Prostate gland (tissue), 2 donors: ENCODE data around the gene EDEM3. TPM values are rescaled to one million over a fixed set of nuclear protein-coding genes. Genes with fewer than 3 reads are reported as not detected.
"Not testable (repeated sequence)": the region's sequence is repeated elsewhere in the genome, so short reads cannot be mapped to it uniquely, and the experiment has no call there.

Source experiments
- DNase-seq: peaks from one replicate; pipeline ENCODE4 v3.0.0-alpha.2; 2019; ENCODE audit warnings: low spot score
- H3K27ac ChIP-seq, 2 donors: fragments of 200-600 bp; sonication (generic); 2 replicates each; pipeline ENCODE4 v1.5.1; 2017 to 2019
- H3K27me3 ChIP-seq: fragments of 200-600 bp; sonication (generic); replicated peaks from 2 replicates; pipeline ENCODE4 v1.5.1; 2019; ENCODE audit not compliant: insufficient read depth
- H3K36me3 ChIP-seq, 2 donors: fragments of 200-600 bp; sonication (generic); 1 replicate in 1 of 2; 2 replicates in 1 of 2; pipeline versions ENCODE4 v1.5.1 to v1.8.1; 2017 to 2019
- H3K4me1 ChIP-seq: fragments of 200-600 bp; sonication (generic); replicated peaks from 2 replicates; pipeline ENCODE4 v1.5.1; 2019
- H3K4me3 ChIP-seq, 2 donors: fragments of 200-600 bp; sonication (generic); 2 replicates each; pipeline ENCODE4 v1.5.1; 2017 to 2019
- H3K9me3 ChIP-seq: fragments of 200-600 bp; sonication (generic); 2 replicates; pipeline ENCODE4 v1.5.1; 2017
- CTCF ChIP-seq, 4 experiments: fragments of 200-600 bp in 2 of 4; fragments of 450-650 bp in 2 of 4; sonication (generic) in 2 of 4; IDR thresholded peaks; 1 replicate in 3 of 4; 2 replicates in 1 of 4; pipeline ENCODE4 v1.5.1; 2016 to 2019; ENCODE audit warnings: antibody characterized with exemption in 4 of 4, mild to moderate bottlenecking in 2 of 4, moderate library complexity in 2 of 4
- POLR2A ChIP-seq: fragments of 450-650 bp; IDR thresholded peaks from one replicate; pipeline ENCODE4 v1.6.1; 2016; ENCODE audit warnings: antibody characterized with exemption, mild to moderate bottlenecking
- POLR2AphosphoS5 ChIP-seq: sonication (generic); formaldehyde crosslinking; IDR thresholded peaks from one replicate; pipeline ENCODE4 v1.6.1; 2017; ENCODE audit warnings: antibody characterized with exemption
- WGBS: methylation state at CpG from one replicate; pipeline ENCODE4 v1.1.5; 2018; 5-methylcytosine and 5-hydroxymethylcytosine counted together
- intact Hi-C: fragments of 100-400 bp; cut with DNase I; formaldehyde crosslinking; loops from one replicate; pipeline ENCODE4 v1.14.2; 2022
- total RNA-seq, 2 donors: library from RNA; depleted of rRNA; stranded (reverse); fragments of >200 nt; gene quantifications; one replicate each; pipeline ENCODE4 v1.1.0, GENCODE V29; 2016

The EDEM3 gene
- total RNA-seq, 2 donors from 2014 or later: 31.1 to 55.3 TPM

GRCh38 chr1:184686540-184686939 lies 68.1 kb downstream of the EDEM3 start:
- intact Hi-C loops: no loop called here
- TF ChIP-seq POLR2A (no peak), POLR2AphosphoS5 (no peak), CTCF (IDR thresholded peaks at IDR 0.05) (no peak)
- no peaks in the 10 kb centered on the region for H3K27me3 ChIP-seq
- no peaks in the 10 kb centered on the region for H3K9me3 ChIP-seq
- H3K4me3 ChIP-seq: no peak overlapping the region
- WGBS: 48% methylated on average over 3 of the region's 3 CpGs
- H3K4me1 ChIP-seq: no peaks in the 10 kb centered on the region
- no peak for DNase-seq
- no peak overlapping the region for H3K27ac ChIP-seq
- H3K36me3 ChIP-seq: no peaks in the 10 kb centered on the region

- Histone ChIP-seq H3K4me1 (no peaks in the 10 kb centered on the region), H3K36me3 (no peaks in the 10 kb centered on the region), H3K27ac (no peak overlapping the region), H3K9me3 (no peaks in the 10 kb centered on the region), H3K4me3 (no peak overlapping the region), H3K27me3 (no peaks in the 10 kb centered on the region)
- intact Hi-C loops: no loop called here
- no peak for DNase-seq
- 69% methylated on average over 7 of the region's 7 CpGs for WGBS
- TF ChIP-seq POLR2AphosphoS5 (no peak), CTCF (IDR thresholded peaks at IDR 0.05) (no peak), POLR2A (no peak)
Observed at GRCh38 chr1:184685116-184685515, 69.5 kb downstream of the EDEM3 start.

- TF ChIP-seq CTCF (IDR thresholded peaks at IDR 0.05) (no peak), POLR2A (no peak), POLR2AphosphoS5 (no peak)
- Histone ChIP-seq H3K36me3 (no peaks in the 10 kb centered on the region), H3K4me3 (no peak overlapping the region), H3K27ac (no peak overlapping the region), H3K27me3 (no peaks in the 10 kb centered on the region), H3K4me1 (no peaks in the 10 kb centered on the region), H3K9me3 (no peaks in the 10 kb centered on the region)
- WGBS: 48% methylated on average over 10 of the region's 11 CpGs
- no peak for DNase-seq
- intact Hi-C loops: no loop called here
Observed at GRCh38 chr1:184684285-184685074, 70.2 kb downstream of the EDEM3 start.

- 93% methylated on average over 3 of the region's 3 CpGs for WGBS
- no peak for TF ChIP-seq CTCF (IDR thresholded peaks at IDR 0.05)
- TF ChIP-seq POLR2AphosphoS5: no peak
- TF ChIP-seq POLR2A: no peak
- H3K9me3 ChIP-seq: no peaks in the 10 kb centered on the region
- intact Hi-C loops: no loop called here
- H3K27ac ChIP-seq: no peak overlapping the region
- H3K27me3 ChIP-seq: no peaks in the 10 kb centered on the region
- no peak overlapping the region for H3K4me3 ChIP-seq
- no peaks in the 10 kb centered on the region for H3K4me1 ChIP-seq
- no peaks in the 10 kb centered on the region for H3K36me3 ChIP-seq
- no peak for DNase-seq
Observed at GRCh38 chr1:184682956-184683355, 71.7 kb downstream of the EDEM3 start.

- H3K27ac ChIP-seq, H3K27me3 ChIP-seq, H3K4me3 ChIP-seq, intact Hi-C loops, H3K36me3 ChIP-seq, DNase-seq, H3K9me3 ChIP-seq, H3K4me1 ChIP-seq: not testable (repeated sequence)
- 91% methylated on average over 5 of the region's 5 CpGs for WGBS
Observed at GRCh38 chr1:184680611-184681225, 73.9 kb downstream of the EDEM3 start.

GRCh38 chr1:184679472-184679871 lies 75.2 kb downstream of the EDEM3 start:
- DNase-seq, H3K4me1 ChIP-seq, H3K36me3 ChIP-seq, H3K4me3 ChIP-seq, H3K27me3 ChIP-seq, H3K27ac ChIP-seq, intact Hi-C loops, H3K9me3 ChIP-seq: not testable (repeated sequence)
- WGBS: 82% methylated on average over 3 of the region's 3 CpGs
